ENCODE data around the gene CNIH3.

The CNIH3 gene

GRCh38 chr1:224670506-224670905 lies 54.4 kb downstream of the CNIH3 start:
- ATAC-seq: no peak
- TF ChIP-seq ZNF70 (CRISPR knock-in tag; IDR thresholded peaks at IDR 0.05) (no peak), ISL1 (CRISPR knock-in tag; IDR thresholded peaks at IDR 0.05) (no peak), PPARA (CRISPR knock-in tag; IDR thresholded peaks at IDR 0.05; ENCODE audit: borderline replicate concordance) (no peak), ESRRG (CRISPR knock-in tag; IDR thresholded peaks at IDR 0.05) (no peak), CSDC2 (CRISPR knock-in tag; IDR thresholded peaks at IDR 0.05) (no peak), BACH2 (CRISPR knock-in tag; IDR thresholded peaks at IDR 0.05; ENCODE audit: borderline replicate concordance) (no peak), ZNF8 (CRISPR knock-in tag; IDR thresholded peaks at IDR 0.05) (no peak), ZC3H10 (CRISPR knock-in tag; IDR thresholded peaks at IDR 0.05) (no peak), CREB5 (CRISPR knock-in tag; IDR thresholded peaks at IDR 0.05; ENCODE audit: low read depth) (no peak)

GRCh38 chr1:224671076-224671475 lies 55.0 kb downstream of the CNIH3 start:
- ATAC-seq: no peak
- TF ChIP-seq ZNF565 (CRISPR knock-in tag; conservative IDR thresholded peaks at IDR 0.05; ENCODE audit: low read depth) (no peak), ZC3H10 (CRISPR knock-in tag; IDR thresholded peaks at IDR 0.05) (no peak), ISL1 (CRISPR knock-in tag; IDR thresholded peaks at IDR 0.05) (no peak), PATZ1 (CRISPR knock-in tag; IDR thresholded peaks at IDR 0.05; ENCODE audit: borderline replicate concordance) (no peak), CSRNP3 (CRISPR knock-in tag; IDR thresholded peaks at IDR 0.05) (no peak), ZNF8 (CRISPR knock-in tag; IDR thresholded peaks at IDR 0.05) (no peak)

- TF ChIP-seq POU6F1 (CRISPR knock-in tag; IDR thresholded peaks at IDR 0.05; ENCODE audit: borderline replicate concordance, low read depth): no peak
- no peak for TF ChIP-seq GLIS3 (CRISPR knock-in tag; IDR thresholded peaks at IDR 0.05)
- TF ChIP-seq TSHZ2 (CRISPR knock-in tag; IDR thresholded peaks at IDR 0.05): no peak
- no peak for TF ChIP-seq ZFP30 (CRISPR knock-in tag; IDR thresholded peaks at IDR 0.05)
- no peak for ATAC-seq
Measured at GRCh38 chr1:224673141-224673540, 57.0 kb downstream of the CNIH3 start.

- TF ChIP-seq PPARA (CRISPR knock-in tag; IDR thresholded peaks at IDR 0.05; ENCODE audit: borderline replicate concordance): no peak
- no peak for TF ChIP-seq RARB (CRISPR knock-in tag; IDR thresholded peaks at IDR 0.05)
- ATAC-seq: no peak
Measured at GRCh38 chr1:224675590-224675989, 59.5 kb downstream of the CNIH3 start.

GRCh38 chr1:224676551-224676950 lies 60.4 kb downstream of the CNIH3 start:
- ATAC-seq: no peak
- TF ChIP-seq TOX (CRISPR knock-in tag; IDR thresholded peaks at IDR 0.05; ENCODE audit: borderline replicate concordance) (no peak), CREB5 (CRISPR knock-in tag; IDR thresholded peaks at IDR 0.05; ENCODE audit: low read depth) (no peak), ZNF565 (CRISPR knock-in tag; conservative IDR thresholded peaks at IDR 0.05; ENCODE audit: low read depth) (no peak), RARB (CRISPR knock-in tag; IDR thresholded peaks at IDR 0.05) (no peak), TSHZ2 (CRISPR knock-in tag; IDR thresholded peaks at IDR 0.05) (no peak), ZC3H10 (CRISPR knock-in tag; IDR thresholded peaks at IDR 0.05) (no peak), GLIS3 (CRISPR knock-in tag; IDR thresholded peaks at IDR 0.05) (no peak), OSR1 (CRISPR knock-in tag; IDR thresholded peaks at IDR 0.05) (no peak)

Measured in SK-N-SH treated with all-trans-retinoic acid at 6 μM for 48 hours (cell line).